OCI-LY1 (cell line): ENCODE measurements around the gene FBL.

ENCODE experiments used
- H2AFZ ChIP-seq: fragments of 200-600 bp; sonication (generic), shearing (Covaris generic); 2 replicates; pipeline ENCODE4 v1.6.0; 2014; ENCODE audit warnings: antibody characterized with exemption, mild to moderate bottlenecking, low read length
- H3F3A ChIP-seq: fragments of 200-600 bp; sonication (generic), shearing (Covaris generic); 2 replicates; pipeline ENCODE4 v1.6.0; 2014; ENCODE audit warnings: mild to moderate bottlenecking, antibody characterized with exemption, low read length, moderate library complexity; ENCODE audit not compliant: insufficient read depth
- H3K27ac ChIP-seq: fragments of 200-600 bp; sonication (generic); 2 replicates; pipeline ENCODE4 v1.5.1; 2014; ENCODE audit warnings: low read length, mixed run types, mild to moderate bottlenecking, low read depth; ENCODE audit not compliant: poor library complexity, severe bottlenecking
- H3K27me3 ChIP-seq: fragments of 200-600 bp; sonication (generic); 2 replicates; pipeline ENCODE4 v1.6.0; 2014; ENCODE audit warnings: antibody characterized with exemption, mild to moderate bottlenecking, low read length, moderate library complexity; ENCODE audit not compliant: insufficient read depth
- H3K36me3 ChIP-seq: fragments of 200-600 bp; sonication (generic); 2 replicates; pipeline ENCODE4 v1.6.1; 2014; ENCODE audit warnings: mild to moderate bottlenecking, antibody characterized with exemption, low read length, moderate library complexity, mixed read lengths; ENCODE audit not compliant: insufficient read depth
- H3K4me1 ChIP-seq: fragments of 200-600 bp; sonication (generic); 2 replicates; pipeline ENCODE4 v1.5.1; 2014; ENCODE audit warnings: mild to moderate bottlenecking, low read length, moderate library complexity; ENCODE audit not compliant: insufficient read depth, severe bottlenecking
- H3K4me2 ChIP-seq: fragments of 200-600 bp; sonication (generic), shearing (Covaris generic); 2 replicates; pipeline ENCODE4 v1.6.1; 2014; ENCODE audit warnings: low read length
- H3K4me3 ChIP-seq: fragments of 200-600 bp; sonication (generic); 2 replicates; pipeline ENCODE4 v1.5.1; 2014; ENCODE audit warnings: low read length, low read depth, mild to moderate bottlenecking, mixed read lengths; ENCODE audit not compliant: poor library complexity, severe bottlenecking
- H3K79me2 ChIP-seq: fragments of 200-600 bp; shearing (Covaris generic); 2 replicates; pipeline ENCODE4 v1.6.1; 2016; ENCODE audit warnings: mixed run types, low read length, mixed read lengths; ENCODE audit not compliant: insufficient read depth
- H3K9ac ChIP-seq: fragments of 200-600 bp; sonication (generic), shearing (Covaris generic); 2 replicates; pipeline ENCODE4 v1.6.1; 2014; ENCODE audit warnings: mild to moderate bottlenecking, low read length, mixed read lengths
- H3K9me2 ChIP-seq: fragments of 200-600 bp; sonication (generic), shearing (Covaris generic); 2 replicates; pipeline ENCODE4 v1.6.1; 2014; ENCODE audit warnings: low read depth, mild to moderate bottlenecking, low read length, mixed read lengths
- H3K9me3 ChIP-seq: fragments of 200-600 bp; shearing (Covaris generic); 2 replicates; pipeline ENCODE4 v1.6.1; 2014; ENCODE audit warnings: low read length, mixed read lengths
- H4K20me1 ChIP-seq: fragments of 200-600 bp; sonication (generic), shearing (Covaris generic); 2 replicates; pipeline ENCODE4 v1.6.0; 2016; ENCODE audit warnings: mild to moderate bottlenecking, low read length; ENCODE audit not compliant: insufficient read depth
- EZH2 ChIP-seq: fragments of 200-600 bp; sonication (generic), shearing (Covaris generic); IDR thresholded peaks from 2 replicates; pipeline ENCODE4 v1.8.0; 2017; ENCODE audit warnings: borderline replicate concordance, mixed run types, mild to moderate bottlenecking, antibody characterized with exemption, low read length, moderate library complexity, mixed read lengths
- TF ChIP-seq, protein P1 (sequence below): fragments of 200-600 bp; sonication (generic), shearing (Covaris generic); IDR thresholded peaks from 2 replicates; pipeline ENCODE4 v1.5.1; 2017; ENCODE audit warnings: mild to moderate bottlenecking, antibody characterized with exemption, low read length, moderate library complexity, mixed read lengths

FBL gene

GRCh38 chr19:39871886-39872866 is 26.0 kb upstream of the FBL start:
- Histone ChIP-seq H3K9me3 (no peaks in the 10 kb centered on the region), H3K4me1 (no peaks in the 10 kb centered on the region), H3K9me2 (no peaks in the 10 kb centered on the region), H3K27ac (no peak overlapping the region), H3K4me2 (no peak overlapping the region), H3K36me3 (peaks cover 55% of the 10 kb centered on the region; the same call in 1 of the 2 replicates), H3K4me3 (no peak overlapping the region), H3K9ac (no peak overlapping the region), H3K27me3 (no peaks in the 10 kb centered on the region), H3K79me2 (no peaks in the 10 kb centered on the region), H3F3A (no peaks in the 10 kb centered on the region), H2AFZ (no peak overlapping the region), H4K20me1 (no peaks in the 10 kb centered on the region)
- TF ChIP-seq, protein P1, sequence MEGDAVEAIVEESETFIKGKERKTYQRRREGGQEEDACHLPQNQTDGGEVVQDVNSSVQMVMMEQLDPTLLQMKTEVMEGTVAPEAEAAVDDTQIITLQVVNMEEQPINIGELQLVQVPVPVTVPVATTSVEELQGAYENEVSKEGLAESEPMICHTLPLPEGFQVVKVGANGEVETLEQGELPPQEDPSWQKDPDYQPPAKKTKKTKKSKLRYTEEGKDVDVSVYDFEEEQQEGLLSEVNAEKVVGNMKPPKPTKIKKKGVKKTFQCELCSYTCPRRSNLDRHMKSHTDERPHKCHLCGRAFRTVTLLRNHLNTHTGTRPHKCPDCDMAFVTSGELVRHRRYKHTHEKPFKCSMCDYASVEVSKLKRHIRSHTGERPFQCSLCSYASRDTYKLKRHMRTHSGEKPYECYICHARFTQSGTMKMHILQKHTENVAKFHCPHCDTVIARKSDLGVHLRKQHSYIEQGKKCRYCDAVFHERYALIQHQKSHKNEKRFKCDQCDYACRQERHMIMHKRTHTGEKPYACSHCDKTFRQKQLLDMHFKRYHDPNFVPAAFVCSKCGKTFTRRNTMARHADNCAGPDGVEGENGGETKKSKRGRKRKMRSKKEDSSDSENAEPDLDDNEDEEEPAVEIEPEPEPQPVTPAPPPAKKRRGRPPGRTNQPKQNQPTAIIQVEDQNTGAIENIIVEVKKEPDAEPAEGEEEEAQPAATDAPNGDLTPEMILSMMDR, result no peak
- no peak for TF ChIP-seq EZH2

GRCh38 chr19:39871362-39871761 is 25.2 kb upstream of the FBL start:
- Histone ChIP-seq H3K9me2 (no peaks in the 10 kb centered on the region), H3K9me3 (no peaks in the 10 kb centered on the region), H3K4me2 (no peak overlapping the region), H3K4me1 (no peaks in the 10 kb centered on the region), H2AFZ (no peak overlapping the region), H4K20me1 (no peaks in the 10 kb centered on the region), H3F3A (no peaks in the 10 kb centered on the region), H3K27ac (no peak overlapping the region), H3K27me3 (no peaks in the 10 kb centered on the region), H3K36me3 (peaks cover 63% of the 10 kb centered on the region; the same call in 1 of the 2 replicates), H3K9ac (no peak overlapping the region), H3K4me3 (no peak overlapping the region), H3K79me2 (no peaks in the 10 kb centered on the region)
- TF ChIP-seq, protein P1, result no peak
- TF ChIP-seq EZH2, result no peak

DNA sequence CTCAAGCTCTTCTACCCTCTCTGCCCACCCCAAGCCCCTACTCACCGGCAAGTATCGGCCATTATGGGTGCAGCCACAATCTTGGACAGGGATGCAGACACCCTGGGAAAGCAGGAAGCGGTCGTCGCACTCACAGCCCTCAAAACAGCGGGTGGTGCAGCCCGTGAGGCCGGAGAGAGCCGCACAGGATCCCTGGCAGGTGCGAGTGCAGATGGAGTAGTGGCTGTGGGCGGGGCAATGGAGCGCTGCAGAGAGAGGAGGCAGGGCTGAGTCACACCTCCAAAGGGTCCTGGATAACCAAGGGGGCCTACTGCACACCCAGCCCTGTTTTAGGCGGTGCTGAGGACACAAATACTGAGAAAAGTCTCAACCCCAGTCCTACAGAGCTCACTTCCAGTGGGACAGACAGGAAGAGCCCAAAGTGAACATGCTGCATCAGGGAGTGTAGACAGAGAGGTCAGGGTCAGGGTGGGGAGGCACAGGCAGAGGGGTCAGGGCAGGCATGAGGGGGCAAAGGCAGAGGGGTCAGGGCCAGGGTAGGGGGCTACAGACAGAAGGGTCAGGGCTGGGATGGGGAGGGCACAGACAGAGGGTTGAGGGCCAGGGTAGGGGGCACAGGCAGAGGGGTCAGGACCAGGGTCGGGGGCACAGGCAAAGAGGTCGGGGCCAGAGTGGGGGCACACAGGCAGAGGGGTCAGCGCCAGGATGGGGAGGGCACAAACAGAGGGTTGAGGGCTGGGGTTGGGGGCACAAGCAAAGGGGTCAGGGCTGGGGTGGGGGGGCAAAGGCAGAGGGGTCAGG is 24.2 kb upstream of the FBL start:
- H3K36me3 ChIP-seq, result peaks cover 69% of the 10 kb centered on the region; the same call in 1 of the 2 replicates
- H3K27ac ChIP-seq, result no peak overlapping the region
- no peaks in the 10 kb centered on the region for H3K79me2 ChIP-seq
- H3F3A ChIP-seq, result no peaks in the 10 kb centered on the region
- no peak overlapping the region for H3K4me3 ChIP-seq
- H4K20me1 ChIP-seq, result no peaks in the 10 kb centered on the region
- H2AFZ ChIP-seq, result no peak overlapping the region
- H3K4me1 ChIP-seq, result no peaks in the 10 kb centered on the region
- TF ChIP-seq, protein P1, result no peak
- H3K9ac ChIP-seq, result no peak overlapping the region
- no peaks in the 10 kb centered on the region for H3K27me3 ChIP-seq
- H3K9me2 ChIP-seq, result no peaks in the 10 kb centered on the region
- no peaks in the 10 kb centered on the region for H3K9me3 ChIP-seq
- no peak overlapping the region for H3K4me2 ChIP-seq
